Heart left ventricle (tissue), 13 donors: ENCODE measurements around the gene KCTD10.

Source experiments
- CTCF ChIP-seq, 12 donors: fragments of 200-600 bp; sonication (generic) in 4 of 12; IDR thresholded peaks; one replicate each; pipeline versions ENCODE4 v1.5.0 to v1.8.0; 2018 to 2022; ENCODE audit warnings: antibody characterized with exemption in 12 of 12, mild to moderate bottlenecking in 5 of 12
- POLR2A ChIP-seq, 2 donors: fragments of 450-650 bp; IDR thresholded peaks; one replicate each; pipeline ENCODE4 v1.6.1; 2017; ENCODE audit warnings: antibody characterized with exemption in 2 of 2, mild to moderate bottlenecking in 2 of 2, moderate library complexity in 2 of 2
- donor health status: ischemic (EF 13 %, LVEDD 7.1; RV severe dilation, severe dysfunction).
- donor health status: DM: no; HTN: yes; CAD: no.
- donor health status: DM: no; HTN: no; CAD: no.
- donor health status: ischemic (EF 25% LVEDD 6.9; RV normal size, moderate dysfunction).
- donor health status: ischemic (EF 25% LVEDD 5.7; RV mildly dilated, moderate dysfunction).
- donor health status: ischemic (EF 35%, LVEDD 5.7; RV mildly dilated, moderate dysfunction).
- donor health status: nonischemic (EF 11% LVEDD 7.7; RV severe dilation, severe dysfunction).
- donor health status: DM: yes; HTN: yes; CAD: no.
- donor health status: PGD.
- donor health status: ischemic (EF 29% LVEDD 5.4; RV normal size, mild dysfunction).
- donor health status: nonischemic (EF 23%, LVEDD 6.1; RV moderate dilation, normal function).

GRCh38 chr12:109480356-109480755, 3.3 kb upstream of the KCTD10 start:
- TF ChIP-seq POLR2A (IDR thresholded peaks at IDR 0.05) (no peak), CTCF (IDR thresholded peaks at IDR 0.05) (no peak)
